HG03066 (cell line): ENCODE measurements around the gene PLPP7.
"Not testable (repeated sequence)": the region's sequence is repeated elsewhere in the genome, so short reads cannot be mapped to it uniquely, and the experiment has no call there.

ENCODE experiments used
- ATAC-seq: cut with Tn5 transposase; IDR thresholded peaks from one replicate; pipeline ENCODE4 v1.9.1; 2021; ENCODE audit warnings: low read depth; ENCODE audit not compliant: unreplicated experiment

Gene PLPP7

GRCh38 chr9:131266266-131267229, 23.0 kb upstream of the PLPP7 start:
- no peak for ATAC-seq

- ATAC-seq: no peak
Measured at GRCh38 chr9:131270171-131271015, 19.1 kb upstream of the PLPP7 start.

GRCh38 chr9:131271016-131271273, 18.6 kb upstream of the PLPP7 start:
- not testable (repeated sequence) for ATAC-seq

- no peak for ATAC-seq
Measured at GRCh38 chr9:131271506-131271931, 18.0 kb upstream of the PLPP7 start.

- ATAC-seq: no peak
Measured at GRCh38 chr9:131272212-131272611, 17.3 kb upstream of the PLPP7 start.

GRCh38 chr9:131273146-131273855, 16.2 kb upstream of the PLPP7 start:
- ATAC-seq: no peak

- no peak for ATAC-seq
Measured at GRCh38 chr9:131273856-131274673, 15.5 kb upstream of the PLPP7 start.

- ATAC-seq: no peak
Measured at GRCh38 chr9:131274674-131275331, 14.7 kb upstream of the PLPP7 start.

- no peak for ATAC-seq
Measured at GRCh38 chr9:131275332-131276093, 14.0 kb upstream of the PLPP7 start.

GRCh38 chr9:131276094-131276888, 13.2 kb upstream of the PLPP7 start, which contains the start of gene FAM78A:
TSS of gene FAM78A (minus strand) at chr9:131276510. CDS start at chr9:131276179, 331 bp downstream.
- no peak for ATAC-seq

- ATAC-seq: no peak
Measured at GRCh38 chr9:131276891-131277286, 12.6 kb upstream of the PLPP7 start.

GRCh38 chr9:131277287-131277909, 12.1 kb upstream of the PLPP7 start:
- ATAC-seq: no peak

- ATAC-seq: no peak
Measured at GRCh38 chr9:131277910-131278701, 11.4 kb upstream of the PLPP7 start.

GRCh38 chr9:131278702-131279111, 10.8 kb upstream of the PLPP7 start:
- no peak for ATAC-seq

- ATAC-seq: no peak
Measured at GRCh38 chr9:131279196-131279862, 10.2 kb upstream of the PLPP7 start.

GRCh38 chr9:131279863-131280570, 9.5 kb upstream of the PLPP7 start:
- ATAC-seq: no peak
